HUDEP-2 (cell line): Measurements from ENCODE around the gene POLR3GL.

ENCODE experiments used
- DNase-seq, 76 experiments: peaks; one replicate each; lab custom pipeline; 2025; ENCODE audit not compliant: unreplicated experiment in 76 of 76; lab: John Stamatoyannopoulos, UW

POLR3GL gene

GRCh38 chr1:145990249-145990855 lies 25.9 kb downstream of the POLR3GL start:
- DNase-seq: peak in 3 of 76 experiments; percentile 11 to 23 (median 13)

GRCh38 chr1:145991735-145992412 lies 27.4 kb downstream of the POLR3GL start:
- peak in 15 of 76 experiments; percentile 17 to 54 (median 28) for DNase-seq

GRCh38 chr1:145992502-145992936 lies 28.0 kb downstream of the POLR3GL start:
- peak in 4 of 76 experiments; percentile 19 to 35 (median 25) for DNase-seq

- DNase-seq: no peak
These were observed 28.6 kb downstream of the POLR3GL start for GRCh38 chr1:145992958-145993617.

GRCh38 chr1:145993618-145994390 lies 29.3 kb downstream of the POLR3GL start:
- DNase-seq: no peak

GRCh38 chr1:145994391-145995120 lies 30.1 kb downstream of the POLR3GL start:
- peak in 2 of 76 experiments; percentile 20 to 24 for DNase-seq

- DNase-seq: no peak
These were observed 30.8 kb downstream of the POLR3GL start for GRCh38 chr1:145995148-145995881.

GRCh38 chr1:145995964-145996432 lies 31.5 kb downstream of the POLR3GL start:
- peak in 4 of 76 experiments; percentile 14 to 37 (median 22) for DNase-seq

- peak in 75 of 76 experiments; percentile 41 to 98 (median 95) for DNase-seq
These were observed 32.0 kb downstream of the POLR3GL start, which contains the start of gene TXNIP for GRCh38 chr1:145996433-145997015. TSS of gene TXNIP (minus strand) at chr1:145996579. CDS start at chr1:145996266, 313 bp downstream.

- peak in 19 of 76 experiments; percentile 8 to 61 (median 34) for DNase-seq
These were observed 32.7 kb downstream of the POLR3GL start for GRCh38 chr1:145997016-145997717.

- DNase-seq: peak in 1 of 76 experiments; percentile 11
These were observed 33.2 kb downstream of the POLR3GL start for GRCh38 chr1:145997718-145998023.

GRCh38 chr1:145999321-146000024 lies 35.0 kb downstream of the POLR3GL start:
- DNase-seq: peak in 1 of 76 experiments; percentile 32

GRCh38 chr1:146001709-146002108 lies 37.2 kb downstream of the POLR3GL start:
- no peak for DNase-seq

GRCh38 chr1:146007489-146008133 lies 43.1 kb downstream of the POLR3GL start:
- DNase-seq: no peak

- DNase-seq: no peak
These were observed 45.7 kb downstream of the POLR3GL start for GRCh38 chr1:146010126-146010738.

GRCh38 chr1:146012703-146013558 lies 48.4 kb downstream of the POLR3GL start:
- DNase-seq: peak in 40 of 76 experiments; percentile 7 to 79 (median 54)
